HG03159 (cell line): ENCODE measurements around the gene SPACA6.
"Not testable (repeated sequence)": the region's sequence is repeated elsewhere in the genome, so short reads cannot be mapped to it uniquely, and the experiment has no call there.

Experiments used
- ATAC-seq: cut with Tn5 transposase; IDR thresholded peaks from one replicate; pipeline ENCODE4 v1.9.1; 2021; ENCODE audit warnings: mild to moderate bottlenecking, moderate library complexity; ENCODE audit not compliant: unreplicated experiment

SPACA6 gene

DNA sequence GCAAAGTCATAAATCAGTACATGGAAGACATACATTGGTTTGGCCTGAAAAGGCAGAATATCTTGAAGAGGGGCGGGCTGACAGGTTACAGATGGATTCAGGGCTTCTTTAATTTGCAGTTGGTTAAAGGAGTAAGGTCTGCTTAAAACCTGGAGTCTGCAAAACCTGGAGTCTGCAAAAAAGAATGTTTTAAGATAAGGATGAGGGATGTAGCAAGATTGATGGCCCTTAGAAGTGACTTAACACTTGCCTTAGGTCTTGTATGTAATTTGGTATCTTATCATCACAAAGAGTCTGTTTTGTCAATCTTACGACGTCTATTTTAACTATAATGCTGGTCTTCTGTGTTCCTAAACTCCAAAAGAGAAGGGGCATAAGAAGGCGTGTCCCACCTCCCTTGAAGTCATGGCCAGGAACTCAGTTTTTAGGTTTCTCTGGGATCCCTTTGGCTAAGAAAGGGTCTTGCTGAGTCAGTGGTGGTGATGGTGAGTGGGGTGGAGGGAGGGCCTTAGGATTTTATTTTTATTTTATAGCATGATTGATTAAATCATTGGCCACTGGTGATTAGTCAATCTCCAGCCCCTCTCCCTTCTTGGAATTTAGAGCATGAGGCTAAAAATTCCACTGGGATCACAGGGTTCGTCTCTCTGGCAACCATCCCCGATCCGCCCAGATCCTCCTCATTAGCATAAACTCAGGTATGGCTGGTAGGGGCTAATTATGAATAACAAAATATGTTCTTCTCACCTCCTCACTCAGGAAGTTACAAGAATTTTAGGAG is 40.8 kb downstream of the SPACA6 start:
- no peak for ATAC-seq

DNA sequence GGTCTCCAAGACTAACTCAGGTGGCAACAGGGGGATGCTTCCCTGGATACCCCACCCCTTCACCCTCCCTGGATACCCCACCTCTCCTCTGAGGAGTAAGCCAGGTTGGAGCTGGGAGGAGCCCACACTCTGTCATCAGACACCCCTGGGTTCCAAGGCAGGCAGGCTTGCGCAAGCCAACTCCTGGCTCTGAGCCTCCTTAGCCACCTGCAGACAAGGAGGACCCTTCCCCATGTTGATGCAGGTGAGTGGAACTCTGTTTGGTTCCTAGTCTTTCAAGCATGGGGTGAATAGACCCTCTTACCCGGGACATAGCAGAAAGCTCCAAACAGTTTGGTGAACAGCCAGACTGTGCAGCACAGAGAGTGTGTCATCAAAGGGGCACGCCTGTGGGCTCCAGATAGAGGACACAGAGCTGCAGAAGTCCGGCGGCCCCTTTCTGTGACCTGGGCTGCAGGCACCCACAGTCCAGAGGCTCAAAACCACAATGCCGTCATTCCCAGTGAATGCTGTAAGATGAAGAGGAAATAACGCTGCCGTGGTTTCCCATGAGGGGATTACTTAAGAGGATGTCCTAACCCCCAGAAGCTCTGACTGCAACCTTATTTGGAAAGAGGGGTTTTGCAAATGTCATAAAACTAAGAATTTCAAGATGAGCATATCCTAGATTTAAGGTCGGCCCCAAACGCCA is 42.8 kb downstream of the SPACA6 start:
- no peak for ATAC-seq

DNA sequence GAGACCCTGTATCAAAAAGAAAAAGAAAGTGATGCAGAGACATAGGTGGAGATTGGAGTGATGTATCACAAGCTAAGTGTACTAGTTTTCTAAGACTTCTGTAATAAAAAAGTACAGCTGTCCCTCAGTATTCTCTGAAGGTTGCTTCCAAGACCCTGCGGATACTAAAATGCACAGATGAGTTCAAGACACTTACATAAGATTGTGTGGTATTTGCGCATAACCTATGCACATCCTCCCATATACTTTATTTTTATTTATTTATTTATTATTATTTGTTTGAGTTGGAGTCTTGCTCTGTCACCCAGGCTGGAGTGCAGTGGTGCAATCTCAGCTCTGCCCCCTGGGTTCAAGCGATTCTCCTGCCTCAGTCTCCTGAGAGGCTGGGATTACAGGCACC is 44.3 kb downstream of the SPACA6 start:
- no peak for ATAC-seq

DNA sequence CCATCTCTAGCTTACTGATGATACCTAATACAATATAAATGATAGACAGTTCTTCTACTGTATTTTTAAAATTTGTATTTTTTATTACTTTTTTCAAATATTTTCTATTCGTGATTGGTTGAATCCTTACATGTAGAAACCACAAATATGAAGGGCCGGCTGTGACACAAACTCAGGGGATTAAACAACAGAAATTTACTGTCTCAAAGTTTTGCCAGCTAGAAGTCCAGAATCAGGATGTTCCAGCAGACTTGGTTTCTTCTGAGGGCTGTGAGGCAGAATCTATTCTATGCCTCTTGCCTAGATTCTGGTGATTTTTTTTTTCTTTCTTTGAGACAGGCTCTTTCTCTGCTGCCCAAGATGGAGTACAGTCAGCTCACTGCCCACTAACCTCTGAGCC is 44.8 kb downstream of the SPACA6 start:
- ATAC-seq: no peak

DNA sequence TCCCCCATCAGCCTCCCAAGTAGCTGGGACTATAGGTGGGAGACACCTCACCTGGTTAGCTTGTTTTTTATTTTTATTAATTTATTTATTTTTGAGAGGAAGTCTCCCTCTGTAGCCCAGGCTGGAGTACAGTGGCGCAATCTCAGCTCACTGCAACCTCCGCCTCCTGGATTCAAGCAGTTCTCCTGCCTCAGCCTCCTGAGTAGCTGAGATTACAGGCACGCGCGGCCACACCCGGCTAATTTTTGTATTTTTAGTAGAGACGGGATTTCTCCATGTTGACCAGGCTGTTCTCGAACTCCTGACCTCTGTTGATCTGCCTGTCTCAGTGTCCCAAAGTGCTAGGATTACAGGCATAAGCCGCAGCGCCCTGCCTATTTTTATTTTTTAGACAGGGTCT is 45.4 kb downstream of the SPACA6 start:
- ATAC-seq: not testable (repeated sequence)

DNA sequence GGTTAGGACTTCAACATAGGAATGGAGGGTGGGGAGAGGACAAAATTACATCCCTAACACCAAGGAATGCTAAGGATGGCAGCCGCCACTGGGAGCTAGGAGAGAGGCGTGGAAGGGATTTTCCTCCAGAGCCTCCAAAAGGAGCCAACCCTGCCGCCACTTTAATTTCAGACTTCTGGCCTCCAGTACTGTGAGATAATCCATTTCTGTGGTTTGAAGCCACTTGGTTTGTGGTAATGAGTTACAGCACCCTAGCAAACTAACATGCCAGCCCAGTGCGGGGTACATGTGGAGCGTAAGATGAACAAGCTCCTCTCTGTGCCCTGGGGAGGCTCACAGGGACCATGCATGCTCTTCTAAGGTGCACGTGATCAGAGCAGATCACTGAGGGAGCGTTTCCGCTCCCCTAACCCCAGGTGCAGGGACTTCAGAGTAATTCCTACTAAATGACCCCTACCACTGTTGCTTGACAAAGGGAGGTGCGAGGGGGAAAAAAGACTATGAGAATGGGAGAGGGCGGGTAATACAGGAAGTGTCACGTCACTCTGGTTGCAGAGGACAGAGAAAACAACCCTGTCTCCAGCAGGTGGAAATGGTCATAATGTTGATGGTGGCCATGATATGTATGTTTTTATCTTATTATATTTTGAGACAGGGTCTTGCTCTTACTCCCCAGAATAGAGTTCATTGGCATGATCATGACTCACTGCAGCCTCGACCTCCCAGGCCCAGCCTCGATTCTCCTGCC is 46.5 kb downstream of the SPACA6 start:
- no peak for ATAC-seq

DNA sequence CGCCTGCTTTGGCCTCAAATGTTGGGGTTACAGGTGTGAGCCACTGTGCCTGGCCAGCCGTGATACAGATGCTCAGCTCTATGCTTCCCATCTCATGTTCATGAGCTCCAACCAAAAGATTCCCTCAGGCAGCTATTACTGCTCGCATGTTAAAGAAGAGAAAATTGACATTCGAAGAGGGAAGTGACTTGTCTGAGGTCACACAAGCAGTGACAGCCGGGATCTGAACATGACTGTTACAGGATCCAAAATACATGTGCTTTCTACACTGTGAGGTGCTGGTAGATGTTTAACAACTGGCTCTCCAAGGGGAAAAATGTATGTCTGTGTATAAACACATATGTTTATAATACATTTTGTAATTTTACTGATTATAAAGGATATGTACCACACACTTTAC is 47.2 kb downstream of the SPACA6 start:
- no peak for ATAC-seq

DNA sequence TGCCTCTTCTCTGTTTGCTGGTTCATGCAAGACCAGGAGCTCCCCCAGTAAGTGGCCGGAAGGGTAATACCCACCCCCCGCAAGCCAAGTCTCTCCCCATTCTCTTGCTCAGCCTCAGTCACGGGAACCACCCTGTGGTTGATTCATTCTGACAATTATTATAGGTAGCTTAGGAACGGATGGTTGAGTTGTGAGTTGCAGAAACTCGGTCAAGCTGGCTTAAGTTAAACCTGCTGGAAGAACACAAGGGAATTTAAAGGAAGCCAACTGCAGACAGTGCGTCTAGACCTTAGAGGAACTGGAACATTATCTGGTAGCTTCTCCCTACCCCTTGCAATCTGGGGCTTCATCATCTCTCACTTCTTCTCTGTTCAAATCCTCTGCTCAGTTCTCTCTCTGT is 49.7 kb downstream of the SPACA6 start:
- ATAC-seq: no peak

DNA sequence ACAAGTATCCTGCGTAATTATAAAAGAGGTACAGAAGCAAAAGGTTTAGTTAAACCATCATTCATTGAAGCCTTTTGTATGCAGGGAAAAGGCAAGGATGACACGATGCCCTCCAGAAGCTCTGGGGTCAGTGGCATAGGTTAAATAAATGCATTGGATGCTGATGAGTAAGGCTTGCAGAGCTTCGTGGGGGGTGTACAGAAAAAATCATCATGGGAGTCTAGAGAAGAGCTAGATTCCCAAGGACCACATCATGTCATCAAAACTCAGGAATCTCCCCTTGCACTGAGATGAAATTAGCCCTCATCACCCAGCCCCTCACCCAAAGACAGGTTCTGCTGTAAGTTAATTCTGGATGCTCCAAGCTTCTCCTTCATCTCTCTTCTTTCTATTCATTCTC is 50.3 kb downstream of the SPACA6 start:
- ATAC-seq: no peak

DNA sequence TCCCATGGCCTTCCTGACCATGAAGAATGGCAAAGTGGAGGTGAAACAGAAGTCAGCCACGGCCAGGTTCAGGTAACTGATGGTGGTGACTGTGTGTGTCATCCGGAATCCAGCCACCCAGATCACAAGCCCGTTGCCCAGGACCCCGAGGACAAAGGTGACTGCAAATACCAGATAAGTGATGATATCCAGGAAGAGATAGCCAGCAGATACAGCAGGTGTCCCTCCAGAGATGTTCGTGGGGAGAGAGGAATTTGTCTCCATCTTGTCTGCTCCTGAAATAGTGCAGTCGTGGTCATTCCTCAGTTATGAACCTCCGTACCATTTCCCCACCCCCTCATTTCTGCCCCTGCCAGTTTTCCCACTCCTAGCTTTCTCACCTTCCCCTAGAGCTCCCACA is 53.6 kb downstream of the SPACA6 start:
- no peak for ATAC-seq

DNA sequence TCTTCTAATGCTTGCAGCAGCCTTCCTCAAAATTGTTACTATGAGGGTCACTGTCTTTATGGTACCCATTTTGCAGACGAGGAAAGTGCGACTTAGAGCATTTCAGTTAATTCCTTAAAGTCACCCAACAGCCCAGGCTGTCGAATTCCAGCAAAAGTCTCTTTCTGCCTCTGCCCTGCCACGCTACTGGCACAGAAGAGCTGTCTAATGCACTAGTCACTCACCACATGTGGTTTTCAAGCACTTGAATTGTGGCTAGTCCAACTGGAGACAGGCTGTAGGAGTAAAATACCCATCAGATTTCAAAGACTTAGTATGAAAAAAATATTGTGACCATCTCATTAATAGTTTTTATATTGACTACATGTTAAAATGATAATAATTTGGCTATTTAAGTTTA is 56.8 kb downstream of the SPACA6 start:
- ATAC-seq: no peak

DNA sequence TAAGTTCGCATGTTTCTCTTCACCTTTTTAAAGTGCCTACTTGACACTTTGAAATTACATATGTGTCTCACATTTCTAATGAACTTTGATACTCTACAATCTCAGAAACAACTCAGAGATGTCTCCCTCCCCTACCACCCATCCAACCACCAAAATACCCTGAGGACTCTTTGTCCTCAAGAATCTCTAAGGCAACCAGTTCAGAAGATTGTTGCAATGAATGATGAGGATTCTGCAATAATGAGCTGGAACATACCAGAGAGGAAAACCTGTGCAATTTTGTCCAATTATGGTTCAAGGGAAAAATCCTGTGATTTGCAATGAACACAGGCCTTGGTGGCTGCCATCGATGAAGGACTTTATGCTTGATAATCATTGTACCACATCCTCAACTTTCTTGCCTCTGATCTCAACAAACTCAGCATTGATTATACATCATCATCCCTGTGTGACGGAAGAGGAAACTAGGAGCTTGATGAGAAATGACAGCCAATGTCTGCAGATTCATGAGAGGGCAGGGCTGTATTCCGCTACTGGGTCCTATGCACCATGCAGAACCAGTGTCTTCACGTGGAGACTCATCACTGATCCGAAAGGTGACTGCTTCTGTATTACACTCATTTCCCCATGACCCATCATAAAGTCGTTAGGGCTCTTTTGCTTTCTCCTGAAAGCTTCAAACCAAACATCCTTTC is 57.4 kb downstream of the SPACA6 start:
- no peak for ATAC-seq

DNA sequence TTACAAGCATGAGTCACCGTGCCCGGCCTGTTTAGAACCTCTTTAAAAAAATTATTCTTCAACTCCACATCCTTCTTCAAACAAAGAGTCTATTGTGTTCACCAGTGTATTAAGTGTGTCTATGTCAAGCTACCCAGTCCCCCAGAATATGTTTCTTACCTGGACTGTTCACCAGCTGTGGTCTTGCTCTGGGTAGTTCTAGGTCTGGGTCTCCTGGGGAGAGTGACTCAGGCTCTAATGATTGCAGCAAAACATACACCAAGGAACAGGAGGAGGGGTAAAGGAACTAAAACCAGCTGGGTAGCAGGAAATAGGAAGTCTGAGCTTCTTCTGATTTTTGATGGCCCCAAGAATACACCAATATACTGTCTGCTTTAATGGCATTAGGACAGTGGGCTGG is 58.5 kb downstream of the SPACA6 start, which contains the start of gene FPR1:
FPR1 (minus strand) TSS at position 224 of the 400 bp plus-strand sequence. CDS start 4,884 bp downstream, outside the sequence.
- no peak for ATAC-seq

DNA sequence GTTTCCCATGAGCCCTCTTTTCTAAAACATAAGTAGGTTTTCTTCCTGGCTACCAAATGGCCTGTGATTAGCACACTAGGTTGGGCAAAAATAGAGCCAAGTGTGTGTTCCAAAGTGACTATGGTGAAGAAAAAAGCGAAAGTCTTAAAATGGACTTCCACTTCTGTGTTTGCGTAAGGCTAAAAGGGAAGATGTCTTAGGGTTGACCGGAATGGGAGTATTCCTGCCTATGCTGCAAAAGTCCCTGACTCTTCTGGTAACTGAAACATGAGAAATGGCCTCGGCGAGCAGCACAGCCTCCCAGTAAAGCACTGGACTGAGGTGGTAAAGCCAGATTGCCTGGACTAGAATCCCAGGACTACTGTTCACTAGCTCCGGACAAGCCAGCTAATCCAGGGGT is 61.0 kb downstream of the SPACA6 start:
- no peak for ATAC-seq

DNA sequence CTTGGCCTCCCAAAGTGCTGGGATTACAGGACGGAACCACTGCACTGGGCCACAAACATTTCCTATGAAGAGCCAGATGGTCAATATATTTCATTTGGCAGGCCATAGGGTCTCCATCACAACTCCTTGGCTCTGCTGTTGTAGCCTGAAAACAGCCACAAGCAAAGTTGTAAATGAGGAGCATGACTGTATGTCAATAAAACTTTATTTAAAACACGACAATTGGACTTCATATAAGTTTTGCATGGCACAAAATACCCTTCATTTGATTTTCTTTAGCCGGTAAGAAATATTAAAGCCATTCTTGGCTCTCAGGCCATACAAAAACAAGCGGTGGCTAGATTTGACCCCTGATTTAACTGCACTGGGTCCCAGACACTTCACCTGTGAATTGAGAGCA is 61.6 kb downstream of the SPACA6 start:
- ATAC-seq: no peak
